ENCODE measurements around the gene DHRSX.

DNA sequence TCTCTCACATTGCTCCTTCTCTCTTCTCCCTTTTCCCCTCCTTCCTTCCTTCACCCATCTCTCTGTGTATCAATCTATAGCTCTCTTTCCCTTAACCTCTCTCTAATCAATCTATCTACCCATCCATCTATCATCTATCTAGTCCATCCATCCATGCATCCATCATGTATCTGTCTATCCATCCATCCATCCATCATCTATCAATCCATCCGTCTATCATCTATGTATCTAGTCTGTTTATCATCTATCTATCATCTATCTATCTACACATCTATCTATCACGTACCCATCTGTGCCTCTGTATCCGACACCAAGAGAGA, 307.5 kb downstream of the DHRSX start:
- TF ChIP-seq RAD21 (conservative IDR thresholded peaks at IDR 0.05 in 1 of 2, IDR thresholded peaks at IDR 0.05 in 1 of 2) (no peak), POLR2A (IDR thresholded peaks at IDR 0.05; ENCODE audit: low read length) (no peak), CEBPB (IDR thresholded peaks at IDR 0.05) (no peak), EP300 (IDR thresholded peaks at IDR 0.05) (no peak), CHD2 (IDR thresholded peaks at IDR 0.05; ENCODE audit: low read length, partially characterized antibody) (no peak), JUN (IDR thresholded peaks at IDR 0.05) (no peak), CBX8 (IDR thresholded peaks at IDR 0.05) (no peak)
- TF ChIP-seq, protein P1, sequence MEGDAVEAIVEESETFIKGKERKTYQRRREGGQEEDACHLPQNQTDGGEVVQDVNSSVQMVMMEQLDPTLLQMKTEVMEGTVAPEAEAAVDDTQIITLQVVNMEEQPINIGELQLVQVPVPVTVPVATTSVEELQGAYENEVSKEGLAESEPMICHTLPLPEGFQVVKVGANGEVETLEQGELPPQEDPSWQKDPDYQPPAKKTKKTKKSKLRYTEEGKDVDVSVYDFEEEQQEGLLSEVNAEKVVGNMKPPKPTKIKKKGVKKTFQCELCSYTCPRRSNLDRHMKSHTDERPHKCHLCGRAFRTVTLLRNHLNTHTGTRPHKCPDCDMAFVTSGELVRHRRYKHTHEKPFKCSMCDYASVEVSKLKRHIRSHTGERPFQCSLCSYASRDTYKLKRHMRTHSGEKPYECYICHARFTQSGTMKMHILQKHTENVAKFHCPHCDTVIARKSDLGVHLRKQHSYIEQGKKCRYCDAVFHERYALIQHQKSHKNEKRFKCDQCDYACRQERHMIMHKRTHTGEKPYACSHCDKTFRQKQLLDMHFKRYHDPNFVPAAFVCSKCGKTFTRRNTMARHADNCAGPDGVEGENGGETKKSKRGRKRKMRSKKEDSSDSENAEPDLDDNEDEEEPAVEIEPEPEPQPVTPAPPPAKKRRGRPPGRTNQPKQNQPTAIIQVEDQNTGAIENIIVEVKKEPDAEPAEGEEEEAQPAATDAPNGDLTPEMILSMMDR (IDR thresholded peaks at IDR 0.05) = no peak
- TF ChIP-seq, protein P2, sequence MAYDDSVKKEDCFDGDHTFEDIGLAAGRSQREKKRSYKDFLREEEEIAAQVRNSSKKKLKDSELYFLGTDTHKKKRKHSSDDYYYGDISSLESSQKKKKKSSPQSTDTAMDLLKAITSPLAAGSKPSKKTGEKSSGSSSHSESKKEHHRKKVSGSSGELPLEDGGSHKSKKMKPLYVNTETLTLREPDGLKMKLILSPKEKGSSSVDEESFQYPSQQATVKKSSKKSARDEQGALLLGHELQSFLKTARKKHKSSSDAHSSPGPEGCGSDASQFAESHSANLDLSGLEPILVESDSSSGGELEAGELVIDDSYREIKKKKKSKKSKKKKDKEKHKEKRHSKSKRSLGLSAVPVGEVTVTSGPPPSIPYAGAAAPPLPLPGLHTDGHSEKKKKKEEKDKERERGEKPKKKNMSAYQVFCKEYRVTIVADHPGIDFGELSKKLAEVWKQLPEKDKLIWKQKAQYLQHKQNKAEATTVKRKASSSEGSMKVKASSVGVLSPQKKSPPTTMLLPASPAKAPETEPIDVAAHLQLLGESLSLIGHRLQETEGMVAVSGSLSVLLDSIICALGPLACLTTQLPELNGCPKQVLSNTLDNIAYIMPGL (CRISPR knock-in tag; IDR thresholded peaks at IDR 0.05; ENCODE audit: borderline replicate concordance) = no peak
- TF ChIP-seq, protein P3, sequence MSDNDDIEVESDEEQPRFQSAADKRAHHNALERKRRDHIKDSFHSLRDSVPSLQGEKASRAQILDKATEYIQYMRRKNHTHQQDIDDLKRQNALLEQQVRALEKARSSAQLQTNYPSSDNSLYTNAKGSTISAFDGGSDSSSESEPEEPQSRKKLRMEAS (IDR thresholded peaks at IDR 0.05) = no peak
- TF ChIP-seq, protein P4, sequence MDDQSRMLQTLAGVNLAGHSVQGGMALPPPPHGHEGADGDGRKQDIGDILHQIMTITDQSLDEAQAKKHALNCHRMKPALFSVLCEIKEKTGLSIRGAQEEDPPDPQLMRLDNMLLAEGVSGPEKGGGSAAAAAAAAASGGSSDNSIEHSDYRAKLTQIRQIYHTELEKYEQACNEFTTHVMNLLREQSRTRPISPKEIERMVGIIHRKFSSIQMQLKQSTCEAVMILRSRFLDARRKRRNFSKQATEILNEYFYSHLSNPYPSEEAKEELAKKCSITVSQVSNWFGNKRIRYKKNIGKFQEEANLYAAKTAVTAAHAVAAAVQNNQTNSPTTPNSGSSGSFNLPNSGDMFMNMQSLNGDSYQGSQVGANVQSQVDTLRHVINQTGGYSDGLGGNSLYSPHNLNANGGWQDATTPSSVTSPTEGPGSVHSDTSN (IDR thresholded peaks at IDR 0.05) = no peak
- TF ChIP-seq, protein P5, sequence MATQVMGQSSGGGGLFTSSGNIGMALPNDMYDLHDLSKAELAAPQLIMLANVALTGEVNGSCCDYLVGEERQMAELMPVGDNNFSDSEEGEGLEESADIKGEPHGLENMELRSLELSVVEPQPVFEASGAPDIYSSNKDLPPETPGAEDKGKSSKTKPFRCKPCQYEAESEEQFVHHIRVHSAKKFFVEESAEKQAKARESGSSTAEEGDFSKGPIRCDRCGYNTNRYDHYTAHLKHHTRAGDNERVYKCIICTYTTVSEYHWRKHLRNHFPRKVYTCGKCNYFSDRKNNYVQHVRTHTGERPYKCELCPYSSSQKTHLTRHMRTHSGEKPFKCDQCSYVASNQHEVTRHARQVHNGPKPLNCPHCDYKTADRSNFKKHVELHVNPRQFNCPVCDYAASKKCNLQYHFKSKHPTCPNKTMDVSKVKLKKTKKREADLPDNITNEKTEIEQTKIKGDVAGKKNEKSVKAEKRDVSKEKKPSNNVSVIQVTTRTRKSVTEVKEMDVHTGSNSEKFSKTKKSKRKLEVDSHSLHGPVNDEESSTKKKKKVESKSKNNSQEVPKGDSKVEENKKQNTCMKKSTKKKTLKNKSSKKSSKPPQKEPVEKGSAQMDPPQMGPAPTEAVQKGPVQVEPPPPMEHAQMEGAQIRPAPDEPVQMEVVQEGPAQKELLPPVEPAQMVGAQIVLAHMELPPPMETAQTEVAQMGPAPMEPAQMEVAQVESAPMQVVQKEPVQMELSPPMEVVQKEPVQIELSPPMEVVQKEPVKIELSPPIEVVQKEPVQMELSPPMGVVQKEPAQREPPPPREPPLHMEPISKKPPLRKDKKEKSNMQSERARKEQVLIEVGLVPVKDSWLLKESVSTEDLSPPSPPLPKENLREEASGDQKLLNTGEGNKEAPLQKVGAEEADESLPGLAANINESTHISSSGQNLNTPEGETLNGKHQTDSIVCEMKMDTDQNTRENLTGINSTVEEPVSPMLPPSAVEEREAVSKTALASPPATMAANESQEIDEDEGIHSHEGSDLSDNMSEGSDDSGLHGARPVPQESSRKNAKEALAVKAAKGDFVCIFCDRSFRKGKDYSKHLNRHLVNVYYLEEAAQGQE (IDR thresholded peaks at IDR 0.05) = no peak

Data from A549 (cell line).